IMR-90 (cell line): ENCODE data around the gene PPP6R3. TPM values are rescaled to one million over a fixed set of nuclear protein-coding genes. Genes with fewer than 3 reads are reported as not detected.

Source experiments
- ATAC-seq: fragments of 200-7000 bp; cut with Tn5 transposase; 2 replicates; pipeline ENCODE4 v1.9.1; 2020; ENCODE audit warnings: low read depth, mild to moderate bottlenecking, moderate library complexity
- BruUV-seq: library from RNA; stranded (reverse); fragments of 400-500 nt; replicated peaks from 2 replicates; lab custom pipeline; 2021; lab: Mats Ljungman, UMichigan
- CTCF ChIA-PET: fragments of 300-600 bp; formaldehyde crosslinking; extraction: SDS; loops from one replicate; lab custom pipeline; 2021; ENCODE audit warnings: antibody characterized with exemption; lab: Yijun Ruan, JAX
- POLR2A ChIA-PET: fragments of 300-600 bp; sonication (Branson Sonifier 250); formaldehyde crosslinking; loops from one replicate; lab custom pipeline; 2022; ENCODE audit warnings: antibody characterized with exemption; ENCODE audit not compliant: unreplicated experiment; lab: Charles Lee
- DNase-seq: peaks from one replicate; pipeline ENCODE4 v3.0.0; 2013
- H2AFZ ChIP-seq: replicated peaks from 2 replicates; pipeline ENCODE3; 2013; ENCODE audit warnings: low read length, mild to moderate bottlenecking; ENCODE audit not compliant: poor library complexity
- H2AK5ac ChIP-seq: 2 replicates; pipeline ENCODE4 v1.6.1; 2013; ENCODE audit warnings: low read depth, low read length, inconsistent platforms
- H2AK9ac ChIP-seq: replicated peaks from 2 replicates; pipeline ENCODE3; 2013; ENCODE audit warnings: mild to moderate bottlenecking, low read depth, low read length, moderate library complexity; ENCODE audit not compliant: poor library complexity
- H2BK120ac ChIP-seq: 2 replicates; pipeline ENCODE4 v1.6.1; 2013; ENCODE audit warnings: low read depth, low read length, inconsistent platforms
- H2BK15ac ChIP-seq: 3 replicates; pipeline ENCODE4 v1.6.1; 2013; ENCODE audit warnings: low read depth, low read length, inconsistent platforms
- H2BK20ac ChIP-seq: 2 replicates; pipeline ENCODE4 v1.6.1; 2013; ENCODE audit warnings: low read depth, mild to moderate bottlenecking, inconsistent platforms, low read length, moderate library complexity
- H2BK5ac ChIP-seq: 2 replicates; pipeline ENCODE4 v1.6.1; 2013; ENCODE audit warnings: mild to moderate bottlenecking, low read depth, low read length, inconsistent platforms; ENCODE audit not compliant: poor library complexity, severe bottlenecking
- H3K14ac ChIP-seq: replicated peaks from 2 replicates; pipeline ENCODE4 v1.6.1; 2013; ENCODE audit warnings: low read depth, low read length, inconsistent platforms
- H3K18ac ChIP-seq: 2 replicates; pipeline ENCODE4 v1.6.1; 2013; ENCODE audit warnings: low read depth, low read length, control low read depth
- H3K23ac ChIP-seq: 2 replicates; pipeline ENCODE4 v1.6.1; 2013; ENCODE audit warnings: low read depth, low read length, inconsistent platforms
- H3K27ac ChIP-seq: 2 replicates; pipeline ENCODE4 v1.5.1; 2013; ENCODE audit warnings: mild to moderate bottlenecking, control low read depth, low read length; ENCODE audit not compliant: insufficient read depth
- H3K27me3 ChIP-seq: 2 replicates; pipeline ENCODE4 v1.6.1; 2013; ENCODE audit warnings: low read length; ENCODE audit not compliant: control insufficient read depth, insufficient read depth
- H3K36me3 ChIP-seq: 2 replicates; pipeline ENCODE4 v1.6.1; 2013; ENCODE audit warnings: low read length, mixed read lengths; ENCODE audit not compliant: control insufficient read depth, insufficient read depth
- H3K4ac ChIP-seq: 2 replicates; pipeline ENCODE4 v1.6.1; 2013; ENCODE audit warnings: low read depth, low read length, inconsistent platforms
- H3K4me1 ChIP-seq: 2 replicates; pipeline ENCODE4 v1.6.1; 2013; ENCODE audit warnings: low read length, mixed read lengths; ENCODE audit not compliant: control insufficient read depth, insufficient read depth
- H3K4me2 ChIP-seq: 2 replicates; pipeline ENCODE4 v1.6.1; 2013; ENCODE audit warnings: low read depth, mild to moderate bottlenecking, control low read depth, low read length, moderate library complexity
- H3K4me3 ChIP-seq: 2 replicates; pipeline ENCODE4 v1.5.1; 2013; ENCODE audit warnings: low read depth, mild to moderate bottlenecking, control low read depth, low read length, moderate library complexity; ENCODE audit not compliant: insufficient read depth
- H3K56ac ChIP-seq: 2 replicates; pipeline ENCODE4 v1.6.1; 2013; ENCODE audit warnings: low read length, inconsistent platforms; ENCODE audit not compliant: insufficient read depth; ENCODE audit errors: extremely low read depth
- H3K79me1 ChIP-seq, 2 experiments: 2 replicates each; pipeline ENCODE4 v1.6.1; 2013; ENCODE audit warnings: low read length in 2 of 2, inconsistent platforms in 1 of 2, low read depth in 1 of 2
- H3K9ac ChIP-seq: 2 replicates; pipeline ENCODE4 v1.6.1; 2013; ENCODE audit warnings: low read depth, low read length, control low read depth
- H3K9me1 ChIP-seq: 2 replicates; pipeline ENCODE4 v1.6.1; 2013; ENCODE audit warnings: low read length, inconsistent platforms; ENCODE audit not compliant: insufficient read depth
- H3K9me3 ChIP-seq: 2 replicates; pipeline ENCODE4 v1.6.1; 2013; ENCODE audit warnings: low read length; ENCODE audit not compliant: control insufficient read depth, insufficient read depth
- H4K20me1 ChIP-seq: 2 replicates; pipeline ENCODE4 v1.6.1; 2013; ENCODE audit warnings: low read length, inconsistent platforms; ENCODE audit not compliant: insufficient read depth
- H4K5ac ChIP-seq: 2 replicates; pipeline ENCODE4 v1.6.1; 2013; ENCODE audit warnings: mild to moderate bottlenecking, low read depth, low read length, control low read depth
- H4K8ac ChIP-seq, 2 experiments: 2 replicates each; pipeline ENCODE4 v1.6.1; 2013; ENCODE audit warnings: low read depth in 2 of 2, low read length in 2 of 2, control low read depth in 1 of 2, inconsistent platforms in 1 of 2
- H4K91ac ChIP-seq: 2 replicates; pipeline ENCODE4 v1.6.1; 2013; ENCODE audit warnings: low read depth, low read length, inconsistent platforms; ENCODE audit not compliant: insufficient read depth
- BHLHE40 ChIP-seq: fragments of 150-350 bp; IDR thresholded peaks from 2 replicates; pipeline ENCODE4 v1.6.1; 2016; ENCODE audit warnings: mild to moderate bottlenecking, low read depth, low read length
- CEBPB ChIP-seq: IDR thresholded peaks from 2 replicates; pipeline ENCODE4 v1.6.1; 2012; ENCODE audit warnings: low read depth, low read length, improper control_type of control experiment
- CHD1 ChIP-seq: IDR thresholded peaks from 2 replicates; pipeline ENCODE4 v1.6.1; 2012; ENCODE audit warnings: low read depth, low read length, improper control_type of control experiment
- FOS ChIP-seq: fragments of 150-350 bp; IDR thresholded peaks from 2 replicates; pipeline ENCODE4 v1.6.1; 2016; ENCODE audit warnings: low read depth, low read length
- MAFK ChIP-seq: IDR thresholded peaks from 2 replicates; pipeline ENCODE4 v1.6.1; 2012; ENCODE audit warnings: low read depth, low read length, improper control_type of control experiment
- MAZ ChIP-seq: IDR thresholded peaks from 2 replicates; pipeline ENCODE4 v1.6.1; 2012; ENCODE audit warnings: low read depth, mild to moderate bottlenecking, low read length, improper control_type of control experiment, moderate library complexity, borderline replicate concordance
- MXI1 ChIP-seq: IDR thresholded peaks from 2 replicates; pipeline ENCODE4 v1.6.1; 2012; ENCODE audit warnings: low read depth, mild to moderate bottlenecking, low read length, moderate library complexity, borderline replicate concordance
- NFE2L2 ChIP-seq: fragments of 150-350 bp; IDR thresholded peaks from 2 replicates; pipeline ENCODE4 v1.6.1; 2016; ENCODE audit warnings: low read depth, mild to moderate bottlenecking, low read length
- POLR2A ChIP-seq: IDR thresholded peaks from 2 replicates; pipeline ENCODE4 v1.6.1; 2012; ENCODE audit warnings: mild to moderate bottlenecking, low read depth, low read length
- RAD21 ChIP-seq: IDR thresholded peaks from 2 replicates; pipeline ENCODE4 v1.6.1; 2012; ENCODE audit warnings: low read length, improper control_type of control experiment
- RCOR1 ChIP-seq: IDR thresholded peaks from 2 replicates; pipeline ENCODE4 v1.6.1; 2012; ENCODE audit warnings: mild to moderate bottlenecking, low read length, improper control_type of control experiment; ENCODE audit not compliant: insufficient replicate concordance
- RFX5 ChIP-seq: IDR thresholded peaks from 2 replicates; pipeline ENCODE4 v1.8.0; 2012; ENCODE audit warnings: low read depth, mild to moderate bottlenecking, low read length, moderate library complexity
- SMC3 ChIP-seq: fragments of 150-350 bp; IDR thresholded peaks from 2 replicates; pipeline ENCODE4 v1.6.1; 2016; ENCODE audit warnings: low read depth, mild to moderate bottlenecking, antibody characterized with exemption, low read length, moderate library complexity
- WGBS, 2 experiments: methylation state at CpG; one replicate each; pipeline versions ENCODE4 v1.1.5 to v1.1.7; 2013; ENCODE audit warnings: missing lambda C conversion rate in 2 of 2; ENCODE audit not compliant: insufficient read length in 1 of 2; ENCODE audit errors: extremely low coverage in 2 of 2; 5-methylcytosine and 5-hydroxymethylcytosine counted together
- dilution Hi-C: fragments of 300-500 bp; cut with HindIII; formaldehyde crosslinking; loops from one replicate; pipeline ENCODE4 v1.14.3; 2018; ENCODE audit warnings: low sequenced_read_pairs; ENCODE audit not compliant: unreplicated experiment
- in situ Hi-C: fragments of 300-500 bp; cut with MboI; formaldehyde crosslinking; loops from 3 replicates; pipeline ENCODE4 v1.14.3; 2019; ENCODE audit warnings: low sequenced_read_pairs, inconsistent platforms, mixed read lengths
- intact Hi-C: fragments of 100-400 bp; cut with micrococcal nuclease; formaldehyde crosslinking; loops from 2 replicates; pipeline ENCODE4 v1.10.0; 2022
- polyA plus RNA-seq, 3 experiments: library from polyadenylated mRNA; depleted of rRNA; stranded (reverse); fragments of >200 nt; gene quantifications; 2 replicates each; pipeline ENCODE4 v1.2.3, GENCODE V29; 2012; ENCODE audit warnings: low replicate concordance in 1 of 3
- total RNA-seq: library from RNA; depleted of rRNA; stranded (reverse); fragments of >200 nt; gene quantifications from 2 replicates; pipeline ENCODE4 v1.2.3, GENCODE V29; 2012
- TF ChIP-seq, protein P1 (sequence below): fragments of 150-350 bp; IDR thresholded peaks from 2 replicates; pipeline ENCODE4 v1.6.1; 2016; ENCODE audit warnings: low read depth, mild to moderate bottlenecking, low read length, moderate library complexity, borderline replicate concordance
- TF ChIP-seq, protein P2 (sequence below): fragments of 150-350 bp; IDR thresholded peaks from 2 replicates; pipeline ENCODE4 v1.6.1; 2017; ENCODE audit warnings: mild to moderate bottlenecking, antibody characterized with exemption, low read length, low read depth
- TF ChIP-seq, protein P3 (sequence below): conservative IDR thresholded peaks from 2 replicates; pipeline ENCODE4 v1.5.1; 2012; ENCODE audit warnings: mild to moderate bottlenecking, low read depth, low read length, improper control_type of control experiment

The PPP6R3 gene
- total and polyA plus RNA-seq, 2 of the 4 experiments (the other 2 are of a cell fraction): 29.0 to 123 TPM

DNA sequence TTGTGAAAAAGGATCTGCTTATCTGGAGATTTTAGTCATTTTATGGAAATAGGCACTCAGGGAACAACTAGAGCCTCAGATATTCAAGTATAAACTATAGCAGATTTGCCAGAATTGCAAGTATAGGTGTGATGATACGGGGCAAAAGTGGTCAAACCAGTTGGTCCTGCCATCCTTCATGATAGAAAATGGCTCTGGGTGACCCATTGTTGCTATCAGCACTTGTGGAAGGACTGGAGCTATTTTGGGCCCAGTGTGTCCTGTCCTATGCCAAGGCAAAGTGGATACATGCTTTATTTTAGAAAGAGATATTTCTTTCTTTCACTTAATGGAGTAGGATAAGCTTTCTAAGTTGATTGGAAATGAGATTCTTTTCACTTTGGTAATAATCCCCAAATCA lies 85.2 kb downstream of the PPP6R3 start:
- Histone ChIP-seq H3K36me3 (peaks cover 32% of the 10 kb centered on the region), H3K14ac (no peak overlapping the region), H3K27me3 (no peaks in the 10 kb centered on the region), H3K9me1 (peaks cover 36% of the 10 kb centered on the region), H3K9ac (no peak overlapping the region), H3K4me1 (peaks cover 11% of the 10 kb centered on the region), H2BK15ac (no peak overlapping the region), H2BK20ac (no peak overlapping the region), H4K5ac (no peak overlapping the region), H3K4me2 (no peak overlapping the region), H3K79me1 (peaks cover 70 to 83% of the 10 kb centered on the region in 2 experiments), H4K8ac (no peak overlapping the region), H4K20me1 (peaks cover 64% of the 10 kb centered on the region), H3K4ac (no peak overlapping the region), H3K4me3 (no peak overlapping the region), H4K91ac (no peak overlapping the region), H2AK9ac (no peak overlapping the region), H3K56ac (no peak overlapping the region), H2BK5ac (no peak overlapping the region), H3K18ac (no peak overlapping the region), H2BK120ac (no peak overlapping the region), H2AFZ (no peak overlapping the region), H3K27ac (no peak overlapping the region), H3K9me3 (no peaks in the 10 kb centered on the region), H2AK5ac (no peak overlapping the region), H3K23ac (no peak overlapping the region)
- dilution Hi-C loops: no loop called here
- CTCF ChIA-PET: interaction anchor here (0.8 kb wide), 1 partner anchor 10 kb away, joined by 3 read pairs; no protein-coding TSS in a partner anchor
- DNase-seq: no peak
- WGBS, 2 experiments: no CpG with 5 or more reads among the region's 1 CpG
- POLR2A ChIA-PET: no interaction called here
- in situ Hi-C loops: no loop called here
- no peak for ATAC-seq
- TF ChIP-seq SMC3 (no peak), CHD1 (no peak), RCOR1 (no peak), MAZ (no peak), MXI1 (no peak), FOS (no peak), CEBPB (no peak), NFE2L2 (no peak), BHLHE40 (no peak), RAD21 (no peak), MAFK (no peak), RFX5 (no peak), POLR2A (no peak)
- TF ChIP-seq, protein P1, sequence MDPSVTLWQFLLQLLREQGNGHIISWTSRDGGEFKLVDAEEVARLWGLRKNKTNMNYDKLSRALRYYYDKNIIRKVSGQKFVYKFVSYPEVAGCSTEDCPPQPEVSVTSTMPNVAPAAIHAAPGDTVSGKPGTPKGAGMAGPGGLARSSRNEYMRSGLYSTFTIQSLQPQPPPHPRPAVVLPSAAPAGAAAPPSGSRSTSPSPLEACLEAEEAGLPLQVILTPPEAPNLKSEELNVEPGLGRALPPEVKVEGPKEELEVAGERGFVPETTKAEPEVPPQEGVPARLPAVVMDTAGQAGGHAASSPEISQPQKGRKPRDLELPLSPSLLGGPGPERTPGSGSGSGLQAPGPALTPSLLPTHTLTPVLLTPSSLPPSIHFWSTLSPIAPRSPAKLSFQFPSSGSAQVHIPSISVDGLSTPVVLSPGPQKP: no peak
- TF ChIP-seq, protein P2, sequence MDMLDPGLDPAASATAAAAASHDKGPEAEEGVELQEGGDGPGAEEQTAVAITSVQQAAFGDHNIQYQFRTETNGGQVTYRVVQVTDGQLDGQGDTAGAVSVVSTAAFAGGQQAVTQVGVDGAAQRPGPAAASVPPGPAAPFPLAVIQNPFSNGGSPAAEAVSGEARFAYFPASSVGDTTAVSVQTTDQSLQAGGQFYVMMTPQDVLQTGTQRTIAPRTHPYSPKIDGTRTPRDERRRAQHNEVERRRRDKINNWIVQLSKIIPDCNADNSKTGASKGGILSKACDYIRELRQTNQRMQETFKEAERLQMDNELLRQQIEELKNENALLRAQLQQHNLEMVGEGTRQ: no peak
- TF ChIP-seq, protein P3, sequence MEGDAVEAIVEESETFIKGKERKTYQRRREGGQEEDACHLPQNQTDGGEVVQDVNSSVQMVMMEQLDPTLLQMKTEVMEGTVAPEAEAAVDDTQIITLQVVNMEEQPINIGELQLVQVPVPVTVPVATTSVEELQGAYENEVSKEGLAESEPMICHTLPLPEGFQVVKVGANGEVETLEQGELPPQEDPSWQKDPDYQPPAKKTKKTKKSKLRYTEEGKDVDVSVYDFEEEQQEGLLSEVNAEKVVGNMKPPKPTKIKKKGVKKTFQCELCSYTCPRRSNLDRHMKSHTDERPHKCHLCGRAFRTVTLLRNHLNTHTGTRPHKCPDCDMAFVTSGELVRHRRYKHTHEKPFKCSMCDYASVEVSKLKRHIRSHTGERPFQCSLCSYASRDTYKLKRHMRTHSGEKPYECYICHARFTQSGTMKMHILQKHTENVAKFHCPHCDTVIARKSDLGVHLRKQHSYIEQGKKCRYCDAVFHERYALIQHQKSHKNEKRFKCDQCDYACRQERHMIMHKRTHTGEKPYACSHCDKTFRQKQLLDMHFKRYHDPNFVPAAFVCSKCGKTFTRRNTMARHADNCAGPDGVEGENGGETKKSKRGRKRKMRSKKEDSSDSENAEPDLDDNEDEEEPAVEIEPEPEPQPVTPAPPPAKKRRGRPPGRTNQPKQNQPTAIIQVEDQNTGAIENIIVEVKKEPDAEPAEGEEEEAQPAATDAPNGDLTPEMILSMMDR: no peak
- BruUV-seq: no TSS peak
- intact Hi-C loops: no loop called here
